ENCODE measurements around the gene SLC25A42.
"Not testable (repeated sequence)": the region's sequence is repeated elsewhere in the genome, so short reads cannot be mapped to it uniquely, and the experiment has no call there.

SLC25A42 gene

GRCh38 chr19:19105365-19106055, 41.7 kb downstream of the SLC25A42 start:
- peak; percentile 67 for DNase-seq (ENCODE audit: low read depth)

- peak; percentile 31 for DNase-seq (ENCODE audit: low read depth)
These were observed 42.3 kb downstream of the SLC25A42 start for GRCh38 chr19:19106056-19106551.

DNA sequence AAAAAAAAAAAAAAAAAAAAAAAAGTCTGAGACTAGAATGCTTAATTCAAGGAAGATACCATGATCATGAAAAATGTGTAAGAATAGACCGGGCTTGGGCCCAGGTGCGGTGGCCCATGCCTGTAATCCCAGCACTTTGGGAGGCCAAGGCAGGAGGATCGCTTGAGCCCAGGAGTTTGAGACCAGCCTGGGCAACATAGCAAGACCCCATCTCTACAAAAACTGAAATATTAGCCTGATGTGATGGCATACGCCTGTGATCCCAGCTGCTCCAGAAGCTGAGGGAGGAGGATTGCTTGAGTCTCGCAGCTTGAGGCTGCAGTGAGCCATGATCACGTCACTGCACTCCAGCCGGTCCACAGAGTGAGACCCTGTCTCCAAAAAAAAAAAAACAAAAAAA, 43.1 kb downstream of the SLC25A42 start:
- not testable (repeated sequence) for DNase-seq (ENCODE audit: low read depth)

- no peak for DNase-seq (ENCODE audit: low read depth)
These were observed 43.9 kb downstream of the SLC25A42 start for GRCh38 chr19:19107654-19108053.

DNA sequence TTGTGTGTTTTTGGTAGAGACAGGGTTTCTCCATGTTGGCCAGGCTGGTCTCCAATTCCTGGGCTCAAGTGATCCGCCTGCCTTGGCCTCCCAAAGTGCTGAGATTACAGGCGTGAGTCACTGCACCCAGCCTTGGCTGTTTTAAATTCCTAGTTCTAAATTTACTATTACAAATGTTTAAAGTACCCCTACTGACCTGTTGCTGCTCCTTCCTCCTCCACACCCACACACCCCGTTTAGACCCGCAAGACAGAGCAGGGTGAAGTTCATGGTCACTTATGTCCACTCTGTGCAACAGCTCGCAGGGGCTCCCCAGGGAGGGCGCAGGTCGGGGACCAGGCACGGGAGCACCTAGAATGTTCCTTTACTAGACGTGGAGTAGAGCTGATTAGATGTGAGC, 45.8 kb downstream of the SLC25A42 start:
- no peak for DNase-seq (ENCODE audit: low read depth)

GRCh38 chr19:19110410-19111135, 46.8 kb downstream of the SLC25A42 start:
- no peak for DNase-seq (ENCODE audit: low read depth)

- no peak for DNase-seq (ENCODE audit: low read depth)
These were observed 47.5 kb downstream of the SLC25A42 start for GRCh38 chr19:19111136-19111835.

- no peak for DNase-seq (ENCODE audit: low read depth)
These were observed 48.3 kb downstream of the SLC25A42 start for GRCh38 chr19:19111967-19112580.

DNA sequence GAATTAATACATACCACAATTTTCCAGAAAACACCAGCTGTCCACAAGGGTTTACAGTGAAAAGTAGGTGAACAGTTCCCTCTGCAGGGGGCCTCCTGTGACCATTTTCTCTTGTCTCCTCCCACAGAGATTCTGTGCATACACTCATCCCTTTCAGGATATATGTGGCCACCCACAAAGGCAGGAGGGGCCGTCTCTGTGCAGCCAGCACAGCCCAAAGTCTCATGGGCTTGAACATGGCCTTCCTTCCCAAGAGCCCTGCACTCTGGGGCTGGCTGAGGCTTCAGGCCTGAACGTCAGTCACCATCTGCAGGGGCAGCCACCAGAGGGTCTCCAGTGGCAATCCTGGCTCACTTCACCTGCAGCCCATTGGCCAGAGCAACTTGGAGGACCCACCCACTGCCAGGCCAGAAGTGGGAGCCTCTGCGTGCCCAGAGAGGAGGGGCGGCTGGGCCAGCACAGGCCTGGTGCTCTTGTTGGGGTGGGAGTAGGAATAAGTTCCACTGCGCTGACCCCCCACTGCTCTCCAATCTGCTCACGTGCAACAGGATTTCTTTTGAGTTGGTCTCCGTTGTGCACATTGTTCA, 49.3 kb downstream of the SLC25A42 start:
- peak; percentile 20 for DNase-seq (ENCODE audit: low read depth)

DNA sequence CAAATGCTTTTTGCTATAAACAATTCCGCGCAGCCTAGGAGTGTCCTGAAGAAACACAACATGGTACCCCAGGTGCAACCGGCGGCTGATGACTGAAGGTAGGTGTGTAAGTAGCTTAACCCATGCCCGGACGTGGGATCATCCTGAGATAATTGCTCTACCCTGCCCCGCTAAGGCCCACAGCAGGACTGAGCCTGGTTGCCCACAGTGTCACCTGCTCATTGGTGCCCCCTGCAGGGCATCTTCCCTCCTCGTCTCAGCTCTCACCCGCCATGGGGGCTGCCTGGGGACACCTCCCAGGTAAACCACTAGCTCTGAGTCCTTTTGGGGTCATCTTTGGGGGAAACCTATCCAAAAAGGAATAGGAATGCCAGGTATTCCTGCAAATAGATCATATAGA, 52.2 kb downstream of the SLC25A42 start:
- DNase-seq (ENCODE audit: low read depth) = no peak

GRCh38 chr19:19119325-19120237, 55.8 kb downstream of the SLC25A42 start:
- DNase-seq (ENCODE audit: low read depth) = no peak

GRCh38 chr19:19120308-19121231, 56.8 kb downstream of the SLC25A42 start:
- DNase-seq (ENCODE audit: low read depth) = peak; percentile 62

- no peak for DNase-seq (ENCODE audit: low read depth)
These were observed 57.6 kb downstream of the SLC25A42 start for GRCh38 chr19:19121371-19121770.

DNA sequence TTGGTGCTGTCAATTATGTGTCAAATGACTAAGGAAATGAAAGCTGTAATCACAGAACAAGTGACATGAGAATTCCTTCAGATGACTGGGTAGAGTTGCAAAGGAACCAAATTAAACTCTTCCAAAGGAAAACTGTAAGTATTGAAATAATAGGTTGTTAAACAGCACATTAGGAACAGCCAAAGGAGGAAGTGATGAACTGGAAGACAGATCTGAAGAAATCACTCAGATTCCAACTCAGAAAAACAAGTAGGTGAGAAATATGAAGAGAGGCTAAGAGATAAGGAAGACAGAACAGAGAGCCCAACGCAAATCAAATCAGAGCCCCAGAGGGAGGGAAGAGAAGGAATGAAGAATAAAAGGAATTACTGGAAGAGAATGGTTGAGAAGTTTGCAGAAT, 59.1 kb downstream of the SLC25A42 start:
- DNase-seq (ENCODE audit: low read depth) = no peak

- DNase-seq (ENCODE audit: low read depth) = no peak
These were observed 59.6 kb downstream of the SLC25A42 start for GRCh38 chr19:19123386-19123785.

GRCh38 chr19:19126102-19126501, 62.3 kb downstream of the SLC25A42 start:
- DNase-seq (ENCODE audit: low read depth) = no peak

- no peak for DNase-seq (ENCODE audit: low read depth)
These were observed 68.2 kb downstream of the SLC25A42 start for GRCh38 chr19:19131989-19132388.

DNA sequence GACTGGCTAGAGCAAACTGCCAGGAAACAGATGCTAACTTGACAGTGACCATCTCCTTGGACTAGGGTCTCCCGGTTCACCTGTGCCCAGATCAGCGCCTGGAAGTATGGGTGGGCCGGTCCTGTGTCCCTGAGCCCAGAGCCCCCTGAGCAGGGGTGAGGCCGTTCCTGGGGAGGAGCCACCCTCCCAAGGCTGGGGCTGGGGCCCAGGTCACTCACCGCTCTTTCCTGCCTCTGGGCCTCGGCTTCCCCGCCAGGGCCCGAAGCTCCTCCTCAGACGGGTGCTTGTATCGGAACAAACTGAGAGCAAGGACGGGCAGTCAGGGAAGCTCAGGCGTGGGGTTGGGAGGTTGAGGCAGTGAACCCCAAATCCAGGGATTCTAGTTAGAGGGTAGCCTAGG, 69.1 kb downstream of the SLC25A42 start:
- DNase-seq (ENCODE audit: low read depth) = no peak

GRCh38 chr19:19133985-19134384, 70.2 kb downstream of the SLC25A42 start:
- no peak for DNase-seq (ENCODE audit: low read depth)

DNA sequence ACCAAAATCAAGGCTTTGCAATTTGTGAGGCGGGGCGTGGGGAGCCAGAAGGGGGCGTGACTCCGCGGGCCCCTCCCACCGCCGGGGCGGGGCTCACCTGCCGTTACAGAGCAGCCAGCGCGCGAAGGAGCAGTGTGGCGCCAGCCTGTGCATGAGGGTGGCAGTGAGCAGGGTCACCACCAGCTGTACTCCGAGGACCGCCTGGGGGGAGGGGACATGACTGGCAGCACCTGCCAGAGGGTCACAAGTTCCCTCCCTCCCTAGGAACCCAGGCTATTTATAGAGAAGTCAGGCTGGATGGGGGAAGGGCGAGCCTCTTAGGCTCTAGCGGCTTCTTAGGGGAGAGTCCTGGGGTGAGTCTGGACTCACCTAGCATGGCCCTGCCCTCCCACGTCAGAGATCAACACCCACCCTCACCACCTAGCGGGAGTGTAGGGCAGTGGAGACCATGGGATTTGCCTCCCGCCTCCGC, 70.9 kb downstream of the SLC25A42 start:
- no peak for DNase-seq (ENCODE audit: low read depth)

Measured in fibroblast of gingiva (primary cell).